AG09309 (cell line): ENCODE data around the gene ANP32D.
"Not testable (repeated sequence)": the region's sequence is repeated elsewhere in the genome, so short reads cannot be mapped to it uniquely, and the experiment has no call there.

Experiments
- DNase-seq: peaks from one replicate; pipeline ENCODE4 v3.0.0-alpha.2; 2010; ENCODE audit warnings: low read depth
- H3K4me3 ChIP-seq: 2 replicates; pipeline ENCODE4 v1.5.1; 2011; ENCODE audit warnings: mild to moderate bottlenecking, low read depth, low read length, moderate library complexity; ENCODE audit not compliant: control insufficient read depth
- TF ChIP-seq, protein P1 (sequence below): IDR thresholded peaks from 2 replicates; pipeline ENCODE4 v1.5.1; 2011; ENCODE audit warnings: mild to moderate bottlenecking, low read depth, low read length, inconsistent platforms; ENCODE audit not compliant: insufficient read depth, control insufficient read depth; ENCODE audit errors: missing control alignments

ANP32D gene

DNA sequence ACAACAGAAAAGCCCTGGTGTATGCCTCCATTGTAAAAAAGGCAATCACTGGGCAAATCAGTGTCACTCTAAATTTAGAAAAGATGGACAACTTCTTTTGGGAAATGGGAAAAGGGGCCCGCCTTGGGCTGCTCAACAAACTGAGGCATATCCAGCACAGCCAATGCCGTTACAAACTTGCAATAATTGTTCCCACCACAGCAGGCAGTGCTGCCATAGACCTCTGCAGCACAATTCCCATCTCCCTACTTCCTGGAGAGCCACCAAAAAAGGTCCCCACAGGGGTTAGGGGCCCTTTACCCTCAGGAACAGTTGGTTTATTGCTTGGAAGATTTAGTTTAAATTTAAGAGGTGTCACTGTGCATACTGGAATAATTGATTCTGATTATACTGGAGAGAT lies 36.6 kb downstream of the ANP32D start:
- no peak for DNase-seq
- TF ChIP-seq, protein P1, sequence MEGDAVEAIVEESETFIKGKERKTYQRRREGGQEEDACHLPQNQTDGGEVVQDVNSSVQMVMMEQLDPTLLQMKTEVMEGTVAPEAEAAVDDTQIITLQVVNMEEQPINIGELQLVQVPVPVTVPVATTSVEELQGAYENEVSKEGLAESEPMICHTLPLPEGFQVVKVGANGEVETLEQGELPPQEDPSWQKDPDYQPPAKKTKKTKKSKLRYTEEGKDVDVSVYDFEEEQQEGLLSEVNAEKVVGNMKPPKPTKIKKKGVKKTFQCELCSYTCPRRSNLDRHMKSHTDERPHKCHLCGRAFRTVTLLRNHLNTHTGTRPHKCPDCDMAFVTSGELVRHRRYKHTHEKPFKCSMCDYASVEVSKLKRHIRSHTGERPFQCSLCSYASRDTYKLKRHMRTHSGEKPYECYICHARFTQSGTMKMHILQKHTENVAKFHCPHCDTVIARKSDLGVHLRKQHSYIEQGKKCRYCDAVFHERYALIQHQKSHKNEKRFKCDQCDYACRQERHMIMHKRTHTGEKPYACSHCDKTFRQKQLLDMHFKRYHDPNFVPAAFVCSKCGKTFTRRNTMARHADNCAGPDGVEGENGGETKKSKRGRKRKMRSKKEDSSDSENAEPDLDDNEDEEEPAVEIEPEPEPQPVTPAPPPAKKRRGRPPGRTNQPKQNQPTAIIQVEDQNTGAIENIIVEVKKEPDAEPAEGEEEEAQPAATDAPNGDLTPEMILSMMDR, result no peak
- no peak overlapping the region for H3K4me3 ChIP-seq

DNA sequence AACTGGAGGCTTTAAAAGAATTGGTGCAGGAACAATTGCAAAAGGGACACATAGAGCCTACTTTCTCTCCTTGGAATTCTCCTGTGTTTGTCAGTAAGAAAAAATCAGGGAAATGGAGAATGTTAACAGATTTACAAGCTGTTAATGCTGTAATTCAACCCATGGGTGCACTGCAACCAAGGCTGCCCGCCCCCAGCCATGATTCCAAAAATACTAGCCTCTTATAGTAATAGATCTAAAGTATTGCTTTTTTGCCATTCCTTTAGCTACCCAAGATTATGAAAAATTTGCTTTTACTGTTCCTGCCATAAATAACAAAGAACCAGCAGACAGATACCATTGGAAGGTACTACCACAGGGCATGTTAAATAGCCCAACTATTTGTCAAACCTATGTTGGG lies 37.8 kb downstream of the ANP32D start:
- no peak for DNase-seq
- TF ChIP-seq, protein P1, result no peak
- no peak overlapping the region for H3K4me3 ChIP-seq

DNA sequence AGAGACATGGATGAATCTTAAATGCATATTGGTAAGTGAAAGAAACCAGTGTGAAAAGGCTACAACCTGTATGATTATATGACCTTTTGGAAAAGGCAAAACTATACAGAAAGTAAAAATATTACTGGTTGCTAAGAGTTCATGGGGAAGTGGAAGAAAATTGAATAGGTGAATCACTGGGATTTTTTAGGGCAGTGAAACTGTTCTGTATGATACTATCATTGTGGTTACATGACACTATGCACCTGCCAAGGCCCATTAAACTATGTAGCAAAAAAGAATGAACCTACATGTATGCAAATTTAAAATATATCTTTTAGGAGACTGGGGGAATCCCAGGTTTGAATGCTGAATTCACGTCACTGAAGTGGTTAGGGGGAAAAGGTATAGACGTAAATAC lies 40.5 kb downstream of the ANP32D start:
- TF ChIP-seq, protein P1, result no peak
- no peak overlapping the region for H3K4me3 ChIP-seq
- no peak for DNase-seq

DNA sequence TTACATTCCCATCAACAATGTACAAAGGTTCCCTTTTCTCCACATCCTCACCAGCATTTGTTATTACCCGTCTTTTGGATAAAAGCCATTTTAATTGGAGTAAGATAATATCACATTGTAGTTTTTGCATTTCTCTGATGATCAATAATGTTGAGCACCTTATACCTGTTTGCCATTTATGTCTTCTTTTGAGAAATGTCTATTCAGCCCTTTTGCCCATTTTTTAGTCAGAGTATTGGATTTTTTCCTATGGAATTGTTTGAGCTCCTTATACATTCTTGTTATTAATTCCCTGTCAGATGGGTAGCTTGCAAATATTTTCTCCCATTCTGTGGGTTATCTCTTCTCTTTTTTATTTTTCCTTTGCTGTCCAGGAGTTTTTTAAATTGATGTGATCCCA lies 42.4 kb downstream of the ANP32D start:
- no peak overlapping the region for H3K4me3 ChIP-seq
- TF ChIP-seq, protein P1, result no peak
- DNase-seq, result no peak

DNA sequence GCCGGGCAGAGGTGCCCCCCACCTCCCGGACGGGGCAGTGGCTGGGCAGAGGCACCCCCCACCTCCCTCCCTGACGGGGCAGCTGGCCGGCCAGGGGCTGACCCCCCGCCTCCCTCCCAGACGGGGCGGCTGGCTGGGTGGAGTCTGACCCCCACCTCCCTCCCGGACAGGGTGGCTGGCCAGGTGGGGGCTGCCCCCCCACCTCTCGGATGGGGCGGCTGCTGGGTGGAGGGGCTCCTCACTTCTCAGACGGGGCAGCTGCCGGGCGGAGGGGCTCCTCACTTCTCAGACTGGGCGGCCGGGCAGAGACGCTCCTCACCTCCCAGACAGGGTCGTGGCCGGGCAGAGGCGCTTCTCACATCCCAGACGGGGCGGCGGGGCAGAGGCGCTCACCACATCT lies 48.0 kb downstream of the ANP32D start:
- H3K4me3 ChIP-seq, DNase-seq: not testable (repeated sequence)
